GM12878 (cell line): ENCODE results near the gene MRPS35. TPM values are rescaled to one million over a fixed set of nuclear protein-coding genes. Genes with fewer than 3 reads are reported as not detected.

Experiments used
- ATAC-seq: fragments of 200-7000 bp; cut with Tn5 transposase; 3 replicates; pipeline ENCODE4 v1.9.1; 2020; ENCODE audit warnings: mild to moderate bottlenecking, moderate library complexity
- BruUV-seq: library from RNA; stranded (reverse); fragments of 400-500 nt; replicated peaks from 2 replicates; lab custom pipeline; 2021; lab: Mats Ljungman, UMichigan
- CTCF ChIA-PET: fragments of 300-600 bp; sonication (Branson Sonifier 250); formaldehyde crosslinking; extraction: SDS; loops from one replicate; lab custom pipeline; 2021; ENCODE audit warnings: inconsistent platforms; lab: Yijun Ruan, JAX
- POLR2A ChIA-PET: fragments of 350-600 bp; formaldehyde crosslinking; extraction: SDS; loops from one replicate; lab custom pipeline; 2021; ENCODE audit warnings: inconsistent platforms; lab: Charles Lee
- RAD21 ChIA-PET: fragments of 300-600 bp; sonication (Branson Sonifier 250); formaldehyde crosslinking; loops from one replicate; lab custom pipeline; 2023; ENCODE audit warnings: antibody characterized with exemption; ENCODE audit not compliant: unreplicated experiment; lab: Charles Lee
- SMC1A ChIA-PET: fragments of 300-600 bp; sonication (Branson Sonifier 250); formaldehyde crosslinking; loops from one replicate; lab custom pipeline; 2023; ENCODE audit not compliant: unreplicated experiment, uncharacterized antibody; lab: Charles Lee
- DNase-seq: peaks from one replicate; pipeline ENCODE4 v3.0.0-alpha.2; 2011; ENCODE audit warnings: low read depth, low spot score
- FAIRE-seq: peaks from 3 replicates; lab custom pipeline; 2011; peaks lifted over from hg19 to GRCh38; lab: Jason Lieb, UNC
- H2AFZ ChIP-seq: 2 replicates; pipeline ENCODE4 v1.6.0; 2011; ENCODE audit warnings: low read depth, low read length, control low read depth; ENCODE audit not compliant: control insufficient read depth
- H3K27ac ChIP-seq: 2 replicates; pipeline ENCODE4 v1.5.1; 2011; ENCODE audit warnings: control low read depth; ENCODE audit not compliant: control insufficient read depth, insufficient read depth
- H3K27me3 ChIP-seq, 2 experiments: replicated peaks in 1 of 2; 2 replicates each; pipeline versions ENCODE4 v1.6.0 to v1.6.1; 2011; ENCODE audit warnings: low read length in 1 of 2; ENCODE audit not compliant: control insufficient read depth in 2 of 2, insufficient read depth in 2 of 2
- H3K36me3 ChIP-seq, 2 experiments: 2 replicates each; pipeline ENCODE4 v1.5.1; 2011; ENCODE audit warnings: low read length in 1 of 2; ENCODE audit not compliant: control insufficient read depth in 2 of 2, insufficient read depth in 2 of 2
- H3K4me1 ChIP-seq: 2 replicates; pipeline ENCODE4 v1.6.1; 2011; ENCODE audit warnings: mild to moderate bottlenecking, low read length, moderate library complexity, mixed read lengths; ENCODE audit not compliant: control insufficient read depth, insufficient read depth
- H3K4me2 ChIP-seq: 2 replicates; pipeline ENCODE4 v1.6.0; 2011; ENCODE audit warnings: control low read depth; ENCODE audit not compliant: control insufficient read depth, insufficient read depth
- H3K4me3 ChIP-seq: fragments of 200-600 bp; sonication (generic); 2 replicates; pipeline ENCODE4 v1.5.1; 2016
- H3K79me2 ChIP-seq: 2 replicates; pipeline ENCODE4 v1.6.0; 2011; ENCODE audit warnings: low read length; ENCODE audit not compliant: control insufficient read depth, insufficient read depth
- H3K9ac ChIP-seq: 2 replicates; pipeline ENCODE4 v1.8.0; 2011; ENCODE audit warnings: low read length, control low read depth, mixed read lengths; ENCODE audit not compliant: control insufficient read depth, insufficient read depth
- H3K9me3 ChIP-seq: replicated peaks from 3 replicates; pipeline ENCODE4 v1.5.1; 2011; ENCODE audit warnings: mild to moderate bottlenecking, low read length; ENCODE audit not compliant: control insufficient read depth, insufficient read depth
- H4K20me1 ChIP-seq: 2 replicates; pipeline ENCODE4 v1.6.0; 2011; ENCODE audit not compliant: control insufficient read depth, insufficient read depth
- ATF7 ChIP-seq: fragments of 450-650 bp; IDR thresholded peaks from 2 replicates; pipeline ENCODE4 v1.6.1; 2016; ENCODE audit warnings: low read depth, mild to moderate bottlenecking
- CREB1 ChIP-seq: IDR thresholded peaks from 2 replicates; pipeline ENCODE4 v1.6.1; 2012; ENCODE audit warnings: low read depth, mild to moderate bottlenecking, inconsistent platforms
- CREM ChIP-seq: IDR thresholded peaks from 2 replicates; pipeline ENCODE4 v1.6.1; 2014; ENCODE audit warnings: antibody characterized with exemption, low read depth
- EED ChIP-seq: sonication (generic); IDR thresholded peaks from 2 replicates; pipeline ENCODE4 v1.6.1; 2016; ENCODE audit warnings: antibody characterized with exemption, low read depth
- IKZF1 ChIP-seq: fragments of 450-650 bp; conservative IDR thresholded peaks from 2 replicates; pipeline ENCODE4 v1.6.1; 2017; ENCODE audit warnings: antibody characterized with exemption, mild to moderate bottlenecking
- IKZF2 ChIP-seq, 2 experiments: fragments of 450-650 bp; IDR thresholded peaks; 2 replicates each; pipeline ENCODE4 v1.6.1; 2017; ENCODE audit warnings: mild to moderate bottlenecking in 2 of 2, moderate library complexity in 2 of 2
- JUNB ChIP-seq: IDR thresholded peaks from 2 replicates; pipeline ENCODE4 v1.6.1; 2016; ENCODE audit warnings: antibody characterized with exemption, mild to moderate bottlenecking
- MTA2 ChIP-seq: fragments of 450-650 bp; IDR thresholded peaks from 2 replicates; pipeline ENCODE4 v1.6.1; 2016; ENCODE audit warnings: low read depth, mild to moderate bottlenecking, moderate library complexity
- MYB ChIP-seq: fragments of 150-350 bp; IDR thresholded peaks from 2 replicates; pipeline ENCODE4 v1.6.1; 2014; ENCODE audit warnings: mild to moderate bottlenecking, low read depth, low read length, borderline replicate concordance
- NFIC ChIP-seq: IDR thresholded peaks from 2 replicates; pipeline ENCODE4 v1.6.1; 2012; ENCODE audit warnings: low read depth, mild to moderate bottlenecking, inconsistent platforms, low read length, moderate library complexity
- RAD51 ChIP-seq: fragments of 450-650 bp; IDR thresholded peaks from 2 replicates; pipeline ENCODE4 v1.6.1; 2016; ENCODE audit warnings: moderate library complexity, mild to moderate bottlenecking, inconsistent platforms
- RUNX3 ChIP-seq: IDR thresholded peaks from 2 replicates; pipeline ENCODE4 v1.6.1; 2012; ENCODE audit warnings: low read length, inconsistent platforms
- SP1 ChIP-seq: IDR thresholded peaks from one replicate; pipeline ENCODE4 v1.6.1; 2011; ENCODE audit warnings: low read depth, low read length
- TCF7 ChIP-seq: IDR thresholded peaks from 2 replicates; pipeline ENCODE4 v1.6.1; 2014; ENCODE audit warnings: antibody characterized with exemption, borderline replicate concordance
- ZNF384 ChIP-seq: IDR thresholded peaks from 2 replicates; pipeline ENCODE4 v1.6.1; 2012; ENCODE audit warnings: low read depth, mild to moderate bottlenecking, low read length, improper control_type of control experiment, borderline replicate concordance
- WGBS: methylation state at CpG from one replicate; pipeline ENCODE4 v1.1.6; 2016; ENCODE audit warnings: low lambda C conversion rate; ENCODE audit not compliant: insufficient replicate concordance, insufficient coverage; ENCODE audit errors: missing lambda C conversion rate; 5-methylcytosine and 5-hydroxymethylcytosine counted together
- in situ Hi-C: fragments of 300-500 bp; cut with MboI; formaldehyde crosslinking; loops from 9 replicates; pipeline ENCODE4 v1.14.3; 2018; ENCODE audit warnings: mixed read lengths
- intact Hi-C: fragments of 100-400 bp; cut with micrococcal nuclease; formaldehyde crosslinking; loops from one replicate; pipeline ENCODE4 v1.14.2; 2022; ENCODE audit not compliant: unreplicated experiment
- polyA plus RNA-seq, 11 experiments: library from polyadenylated mRNA; depleted of rRNA in 4 of 11; unstranded in 6 of 11; stranded (reverse) in 5 of 11; fragments of >200 nt; fragmentation: Nextera tagmentation in 4 of 11; fragmentation: Illumina TruSeq in 1 of 11; extraction: Ambion mirVana in 4 of 11; extraction: Trizol in 1 of 11; gene quantifications; 1 replicate in 1 of 11; 2 replicates in 10 of 11; pipeline versions ENCODE4 v1.2.1 to v1.2.3, GENCODE V29; 2011 to 2016; ENCODE audit warnings: inconsistent platforms in 2 of 11, missing spikeins in 2 of 11, low read depth in 1 of 11
- total RNA-seq, 4 experiments: library from RNA; depleted of rRNA in 3 of 4; stranded (reverse); fragments of >200 nt in 3 of 4; fragmentation: Illumina TruSeq in 1 of 4; extraction: Trizol in 1 of 4; gene quantifications; 2 replicates each; pipeline versions ENCODE4 v1.2.1 to v1.2.3, GENCODE V29; 2013 to 2021
- TF ChIP-seq, protein P1 (sequence below): fragments of 450-650 bp; IDR thresholded peaks from 2 replicates; pipeline ENCODE4 v1.6.1; 2017; ENCODE audit warnings: low read depth, mild to moderate bottlenecking, moderate library complexity

The MRPS35 gene
- total and polyA plus RNA-seq, 10 of the 15 experiments (the other 5 are each of a cell fraction or from before 2014, with no cell fraction given): 45.7 to 111 (median 67.1) TPM

DNA sequence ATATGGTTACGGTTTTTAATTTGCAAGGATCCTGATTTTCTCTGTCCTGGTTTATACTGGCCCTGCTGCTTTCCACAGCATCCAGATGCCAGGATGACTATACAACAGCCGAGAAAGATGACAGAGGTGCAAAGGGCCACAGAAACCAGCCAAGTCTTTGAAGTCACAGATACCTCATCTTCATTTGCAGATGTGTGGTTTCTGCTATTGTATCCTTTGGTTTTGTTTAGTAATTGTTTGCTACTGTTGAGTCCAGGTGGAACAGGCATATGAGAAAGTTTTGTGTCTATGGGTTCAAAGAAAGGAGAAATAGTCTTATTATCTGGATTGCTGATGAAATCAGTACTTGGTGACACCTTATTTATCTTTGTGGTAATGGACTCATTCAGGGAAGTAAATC is 52.1 kb downstream of the MRPS35 start:
- H3K36me3 ChIP-seq: no peaks in the 10 kb centered on the region
- H3K27me3 ChIP-seq: no peaks in the 10 kb centered on the region
- no peaks in the 10 kb centered on the region for H3K9me3 ChIP-seq
- TF ChIP-seq, protein P1, sequence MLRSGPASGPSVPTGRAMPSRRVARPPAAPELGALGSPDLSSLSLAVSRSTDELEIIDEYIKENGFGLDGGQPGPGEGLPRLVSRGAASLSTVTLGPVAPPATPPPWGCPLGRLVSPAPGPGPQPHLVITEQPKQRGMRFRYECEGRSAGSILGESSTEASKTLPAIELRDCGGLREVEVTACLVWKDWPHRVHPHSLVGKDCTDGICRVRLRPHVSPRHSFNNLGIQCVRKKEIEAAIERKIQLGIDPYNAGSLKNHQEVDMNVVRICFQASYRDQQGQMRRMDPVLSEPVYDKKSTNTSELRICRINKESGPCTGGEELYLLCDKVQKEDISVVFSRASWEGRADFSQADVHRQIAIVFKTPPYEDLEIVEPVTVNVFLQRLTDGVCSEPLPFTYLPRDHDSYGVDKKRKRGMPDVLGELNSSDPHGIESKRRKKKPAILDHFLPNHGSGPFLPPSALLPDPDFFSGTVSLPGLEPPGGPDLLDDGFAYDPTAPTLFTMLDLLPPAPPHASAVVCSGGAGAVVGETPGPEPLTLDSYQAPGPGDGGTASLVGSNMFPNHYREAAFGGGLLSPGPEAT: 0 out of 2 replicates have a peak, but pooled peaks have one; percentile 32
- TF ChIP-seq MYB (no peak), CREB1 (no peak), IKZF1 (peak; percentile 45), SP1 (no peak), TCF7 (peak; percentile 86), JUNB (peak; percentile 40; the same call in 1 of the 2 replicates), MTA2 (peak; percentile 74; the same call in 1 of the 2 replicates), EED (peak; percentile 54; the same call in 1 of the 2 replicates), ATF7 (peak; percentile 58; the same call in 1 of the 2 replicates), RUNX3 (peak; percentile 88), CREM (peak; percentile 18; the same call in 1 of the 2 replicates), ZNF384 (no peak), NFIC (peak; percentile 66; the same call in 1 of the 2 replicates), IKZF2 (IDR thresholded peaks at IDR 0.05) (peak; percentile 64 to 73), RAD51 (no peak)
- RAD21 ChIA-PET: no interaction called here
- CTCF ChIA-PET: no interaction called here
- no peak overlapping the region for H3K27ac ChIP-seq
- no TSS peak for BruUV-seq
- peak; percentile 81 for ATAC-seq
- H3K4me3 ChIP-seq: no peak overlapping the region
- H3K4me1 ChIP-seq: no peaks in the 10 kb centered on the region
- intact Hi-C loops (no loop called here), in situ Hi-C loops (no loop called here)
- no peak overlapping the region for H3K9ac ChIP-seq
- H2AFZ ChIP-seq: no peak overlapping the region
- H4K20me1 ChIP-seq: no peaks in the 10 kb centered on the region
- FAIRE-seq: no peak
- SMC1A ChIA-PET: no interaction called here
- no peak overlapping the region for H3K4me2 ChIP-seq
- WGBS: 61% methylated on average over 2 of the region's 2 CpGs
- POLR2A ChIA-PET: no interaction called here
- H3K79me2 ChIP-seq: no peaks in the 10 kb centered on the region
- DNase-seq: no peak
